WTC11 (cell line): Measurements from ENCODE around the gene CCDC127. TPM values are rescaled to one million over a fixed set of nuclear protein-coding genes. Genes with fewer than 3 reads are reported as not detected.

ENCODE experiments used
- ATAC-seq: fragments of 200-7000 bp; cut with Tn5 transposase; 2 replicates; pipeline ENCODE4 v1.10.0; 2021; ENCODE audit warnings: mild to moderate bottlenecking, moderate library complexity
- CTCF ChIA-PET: fragments of 300-600 bp; sonication (Branson Sonifier 250); formaldehyde crosslinking; loops from one replicate; lab custom pipeline; 2021; ENCODE audit warnings: antibody characterized with exemption; lab: Charles Lee
- POLR2A ChIA-PET: fragments of 350-600 bp; sonication (Branson Sonifier 250); formaldehyde crosslinking; loops from one replicate; lab custom pipeline; 2021; ENCODE audit warnings: antibody characterized with exemption; lab: Charles Lee
- DNase-seq: peaks from one replicate; pipeline ENCODE4 v3.0.0; 2021; ENCODE audit warnings: low spot score
- H3K27ac Mint-ChIP-seq: 2 replicates; pipeline ENCODE4 v1.8.0; 2021; ENCODE audit warnings: mixed read lengths
- H3K27me3 Mint-ChIP-seq: 2 replicates; pipeline ENCODE4 v1.8.0; 2021; ENCODE audit warnings: low read depth, mild to moderate bottlenecking, moderate library complexity, mixed read lengths
- H3K36me3 Mint-ChIP-seq: 2 replicates; pipeline ENCODE4 v1.8.0; 2021; ENCODE audit warnings: mixed read lengths
- H3K4me1 Mint-ChIP-seq: 2 replicates; pipeline ENCODE4 v1.8.0; 2022; ENCODE audit warnings: mixed read lengths
- H3K4me3 Mint-ChIP-seq: 2 replicates; pipeline ENCODE4 v1.8.0; 2021; ENCODE audit warnings: mild to moderate bottlenecking, moderate library complexity, mixed read lengths
- H3K9me3 Mint-ChIP-seq: 2 replicates; pipeline ENCODE4 v1.8.0; 2021; ENCODE audit warnings: mixed read lengths
- ELF4 ChIP-seq: sonication (generic); formaldehyde crosslinking; IDR thresholded peaks from 2 replicates; pipeline ENCODE4 v1.8.1; 2022; ENCODE audit warnings: low read depth, mild to moderate bottlenecking, moderate library complexity, missing genetic modification reagents
- HMGA2 ChIP-seq: fragments of 250-450 bp; sonication (Bioruptor Pico); IDR thresholded peaks from 2 replicates; pipeline ENCODE4 v1.4.0; 2021; ENCODE audit warnings: mild to moderate bottlenecking, moderate library complexity
- KAT7 ChIP-seq: sonication (generic); formaldehyde crosslinking; IDR thresholded peaks from 2 replicates; pipeline ENCODE4 v1.8.1; 2023; ENCODE audit warnings: missing genetic modification reagents, mild to moderate bottlenecking, borderline replicate concordance
- OVOL2 ChIP-seq: fragments of 250-450 bp; sonication (Bioruptor Pico); IDR thresholded peaks from 2 replicates; pipeline ENCODE4 v1.9.0; 2021; ENCODE audit warnings: mild to moderate bottlenecking, borderline replicate concordance
- RELA ChIP-seq: sonication (generic); formaldehyde crosslinking; IDR thresholded peaks from 2 replicates; pipeline ENCODE4 v1.8.1; 2022; ENCODE audit warnings: missing genetic modification reagents, mild to moderate bottlenecking, borderline replicate concordance
- SP1 ChIP-seq: sonication (generic); formaldehyde crosslinking; conservative IDR thresholded peaks from 2 replicates; pipeline ENCODE4 v1.8.1; 2022; ENCODE audit warnings: missing genetic modification reagents
- ZNF121 ChIP-seq: sonication (generic); formaldehyde crosslinking; IDR thresholded peaks from 2 replicates; pipeline ENCODE4 v1.8.0; 2023; ENCODE audit warnings: missing genetic modification reagents
- ZNF232 ChIP-seq: sonication (generic); formaldehyde crosslinking; IDR thresholded peaks from 2 replicates; pipeline ENCODE4 v1.8.0; 2022; ENCODE audit warnings: mild to moderate bottlenecking, missing genetic modification reagents
- ZNF317 ChIP-seq: sonication (generic); formaldehyde crosslinking; IDR thresholded peaks from 2 replicates; pipeline ENCODE4 v1.8.1; 2023; ENCODE audit warnings: low read depth, mild to moderate bottlenecking, moderate library complexity, missing genetic modification reagents, borderline replicate concordance
- ZNF423 ChIP-seq: fragments of 250-450 bp; sonication (Bioruptor Pico); IDR thresholded peaks from 2 replicates; pipeline ENCODE4 v2.1.2; 2022; ENCODE audit warnings: mild to moderate bottlenecking, moderate library complexity
- ZNF671 ChIP-seq: fragments of 250-450 bp; sonication (Bioruptor Pico); IDR thresholded peaks from 2 replicates; pipeline ENCODE4 v1.8.0; 2021; ENCODE audit warnings: mild to moderate bottlenecking
- total RNA-seq: library from RNA; stranded (reverse); gene quantifications from 3 replicates; pipeline ENCODE4 v1.2.3, GENCODE V29; 2021
- TF ChIP-seq, protein P1 (sequence below): sonication (generic); formaldehyde crosslinking; IDR thresholded peaks from 2 replicates; pipeline ENCODE4 v1.8.0; 2022; ENCODE audit warnings: mild to moderate bottlenecking, missing genetic modification reagents
- TF ChIP-seq, protein P2 (sequence below): fragments of 250-450 bp; sonication (Bioruptor Pico); IDR thresholded peaks from 2 replicates; pipeline ENCODE4 v1.9.0; 2021; ENCODE audit warnings: moderate library complexity, mild to moderate bottlenecking, inconsistent platforms, borderline replicate concordance
- TF ChIP-seq, protein P3 (sequence below): sonication (generic); formaldehyde crosslinking; IDR thresholded peaks from 2 replicates; pipeline ENCODE4 v1.8.1; 2023; ENCODE audit warnings: mild to moderate bottlenecking, missing genetic modification reagents

CCDC127 gene
- total RNA-seq, 1 experiment from 2014 or later = 5.3 TPM

DNA sequence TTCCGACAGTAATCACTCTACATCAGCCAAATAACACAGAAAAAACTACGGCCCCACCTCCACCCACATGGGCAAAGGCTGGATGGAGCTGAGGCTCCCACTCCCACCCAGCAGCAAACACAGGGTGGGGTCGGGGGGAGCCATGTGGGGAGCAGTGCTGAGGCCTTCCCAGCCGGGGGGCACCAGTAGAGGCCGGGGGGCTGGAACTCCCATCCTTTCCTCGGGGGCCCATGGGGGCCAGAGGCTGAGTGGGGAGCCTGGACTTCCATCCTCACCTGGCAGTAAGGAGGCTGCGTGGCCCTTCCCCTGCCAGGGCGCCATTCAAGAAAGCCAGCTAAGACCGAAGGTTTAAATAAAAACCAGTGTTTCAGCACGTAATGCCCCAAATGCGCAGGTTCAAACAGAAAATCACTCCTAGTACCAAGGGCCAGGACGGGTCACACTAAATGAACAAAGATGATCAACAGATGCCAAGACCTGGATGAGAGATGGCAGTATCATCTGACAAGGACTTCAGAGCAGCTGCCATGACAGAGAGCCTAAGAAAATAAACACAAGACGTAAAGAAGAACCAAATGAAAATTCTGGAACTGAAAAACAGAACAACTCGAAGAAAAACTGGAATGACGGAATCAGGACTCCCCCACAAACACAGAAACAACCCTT lies 9.4 kb downstream of the CCDC127 start:
- H3K36me3 Mint-ChIP-seq = peaks cover 21% of the 10 kb centered on the region
- H3K4me3 Mint-ChIP-seq = no peak overlapping the region
- H3K27ac Mint-ChIP-seq = peak overlapping the region; percentile 54; the same call in 1 of the 2 replicates
- DNase-seq (no peak), ATAC-seq (no peak)
- POLR2A ChIA-PET = no interaction called here
- peaks cover 8% of the 10 kb centered on the region for H3K4me1 Mint-ChIP-seq
- TF ChIP-seq ZNF423 (CRISPR knock-in tag) = no peak
- H3K27me3 Mint-ChIP-seq = no peaks in the 10 kb centered on the region
- no peaks in the 10 kb centered on the region for H3K9me3 Mint-ChIP-seq
- CTCF ChIA-PET = interaction anchor here (1.3 to 2.4 kb wide), 2 partner anchors 12 to 20 kb away, joined by 3 to 14 read pairs; no protein-coding TSS in a partner anchor

GRCh38 chr5:207599-207998 lies 10.4 kb downstream of the CCDC127 start:
- CTCF ChIA-PET = interaction anchor here (0.7 to 2.4 kb wide), 4 partner anchors 10 to 142 kb away, joined by 3 to 14 read pairs (median 4); partner anchors contain the start of genes CCDC127 and SDHA
- DNase-seq = no peak
- Mint-ChIP-seq H3K27ac (peak overlapping the region; percentile 81; the same call in 1 of the 2 replicates), H3K36me3 (peaks cover 23% of the 10 kb centered on the region), H3K9me3 (no peaks in the 10 kb centered on the region)
- POLR2A ChIA-PET = no interaction called here
- TF ChIP-seq ZNF317 (CRISPR knock-in tag) = no peak
- TF ChIP-seq SP1 (CRISPR knock-in tag) = no peak
- TF ChIP-seq ZNF423 (CRISPR knock-in tag) = no peak
- TF ChIP-seq, protein P1, sequence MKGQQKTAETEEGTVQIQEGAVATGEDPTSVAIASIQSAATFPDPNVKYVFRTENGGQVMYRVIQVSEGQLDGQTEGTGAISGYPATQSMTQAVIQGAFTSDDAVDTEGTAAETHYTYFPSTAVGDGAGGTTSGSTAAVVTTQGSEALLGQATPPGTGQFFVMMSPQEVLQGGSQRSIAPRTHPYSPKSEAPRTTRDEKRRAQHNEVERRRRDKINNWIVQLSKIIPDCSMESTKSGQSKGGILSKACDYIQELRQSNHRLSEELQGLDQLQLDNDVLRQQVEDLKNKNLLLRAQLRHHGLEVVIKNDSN (CRISPR knock-in tag) = no peak
- TF ChIP-seq, all 79 proteins: peak for 0
- H3K27me3 Mint-ChIP-seq = no peaks in the 10 kb centered on the region
- no peak for ATAC-seq
- peaks cover 8% of the 10 kb centered on the region for H3K4me1 Mint-ChIP-seq
- no peak overlapping the region for H3K4me3 Mint-ChIP-seq

DNA sequence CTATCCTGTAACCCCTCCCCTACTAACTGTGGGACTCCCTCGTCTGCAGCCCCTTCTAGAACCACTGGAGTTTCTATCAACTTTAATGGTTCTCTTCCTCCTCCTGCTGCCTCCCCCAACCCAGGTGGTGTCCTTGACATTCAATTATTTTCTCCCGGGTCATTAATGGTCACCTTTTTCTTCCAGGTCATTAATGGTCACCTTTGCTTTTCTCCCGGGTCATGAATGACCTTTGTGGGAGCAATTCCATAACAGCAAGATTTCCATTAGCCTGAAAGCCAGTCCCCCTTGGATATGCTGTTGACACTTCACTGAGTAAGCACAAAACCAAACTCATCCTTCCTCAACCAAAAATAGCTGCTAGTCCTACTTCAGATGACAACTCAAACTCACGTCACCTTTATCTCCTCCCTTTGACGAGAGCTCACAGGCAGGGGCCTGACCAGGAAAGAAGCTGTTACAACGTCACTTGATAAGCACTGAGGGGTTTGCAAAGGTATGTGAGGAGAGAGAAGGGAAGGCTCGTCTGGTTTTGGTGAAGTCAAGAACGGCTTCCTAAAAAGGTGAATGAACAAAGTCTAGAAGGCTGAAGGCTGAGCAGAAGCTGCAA lies 10.9 kb downstream of the CCDC127 start:
- CTCF ChIA-PET = interaction anchor here (0.7 to 2.4 kb wide), 4 partner anchors 11 to 143 kb away, joined by 3 to 14 read pairs (median 4); partner anchors contain the start of genes CCDC127 and SDHA
- TF ChIP-seq KAT7 = no peak
- no peak for TF ChIP-seq ELF4 (CRISPR knock-in tag)
- TF ChIP-seq ZNF232 (CRISPR knock-in tag) = no peak
- TF ChIP-seq ZNF671 (CRISPR knock-in tag) = no peak
- TF ChIP-seq, protein P2, sequence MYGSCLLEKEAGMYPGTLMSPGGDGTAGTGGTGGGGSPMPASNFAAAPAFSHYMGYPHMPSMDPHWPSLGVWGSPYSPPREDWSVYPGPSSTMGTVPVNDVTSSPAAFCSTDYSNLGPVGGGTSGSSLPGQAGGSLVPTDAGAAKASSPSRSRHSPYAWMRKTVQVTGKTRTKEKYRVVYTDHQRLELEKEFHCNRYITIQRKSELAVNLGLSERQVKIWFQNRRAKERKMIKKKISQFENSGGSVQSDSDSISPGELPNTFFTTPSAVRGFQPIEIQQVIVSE (CRISPR knock-in tag) = no peak
- no peak for TF ChIP-seq HMGA2 (CRISPR knock-in tag)
- TF ChIP-seq, all 79 proteins: peak for 0
- H3K4me1 Mint-ChIP-seq = peaks cover 9% of the 10 kb centered on the region

GRCh38 chr5:206406-206805 lies 11.5 kb downstream of the CCDC127 start:
- ChIA-PET POLR2A (no interaction called here), CTCF (no interaction called here)
- Mint-ChIP-seq H3K36me3 (peaks cover 23% of the 10 kb centered on the region), H3K4me3 (no peak overlapping the region), H3K27me3 (no peaks in the 10 kb centered on the region), H3K4me1 (peaks cover 16% of the 10 kb centered on the region), H3K27ac (no peak overlapping the region), H3K9me3 (no peaks in the 10 kb centered on the region)
- peak; percentile 34; the same call in 1 of the 2 replicates for ATAC-seq
- TF ChIP-seq ZNF423 (CRISPR knock-in tag) (no peak), OVOL2 (CRISPR knock-in tag) (no peak), ZNF121 (CRISPR knock-in tag) (no peak), RELA (CRISPR knock-in tag) (no peak), ELF4 (CRISPR knock-in tag) (no peak)
- TF ChIP-seq, protein P3, sequence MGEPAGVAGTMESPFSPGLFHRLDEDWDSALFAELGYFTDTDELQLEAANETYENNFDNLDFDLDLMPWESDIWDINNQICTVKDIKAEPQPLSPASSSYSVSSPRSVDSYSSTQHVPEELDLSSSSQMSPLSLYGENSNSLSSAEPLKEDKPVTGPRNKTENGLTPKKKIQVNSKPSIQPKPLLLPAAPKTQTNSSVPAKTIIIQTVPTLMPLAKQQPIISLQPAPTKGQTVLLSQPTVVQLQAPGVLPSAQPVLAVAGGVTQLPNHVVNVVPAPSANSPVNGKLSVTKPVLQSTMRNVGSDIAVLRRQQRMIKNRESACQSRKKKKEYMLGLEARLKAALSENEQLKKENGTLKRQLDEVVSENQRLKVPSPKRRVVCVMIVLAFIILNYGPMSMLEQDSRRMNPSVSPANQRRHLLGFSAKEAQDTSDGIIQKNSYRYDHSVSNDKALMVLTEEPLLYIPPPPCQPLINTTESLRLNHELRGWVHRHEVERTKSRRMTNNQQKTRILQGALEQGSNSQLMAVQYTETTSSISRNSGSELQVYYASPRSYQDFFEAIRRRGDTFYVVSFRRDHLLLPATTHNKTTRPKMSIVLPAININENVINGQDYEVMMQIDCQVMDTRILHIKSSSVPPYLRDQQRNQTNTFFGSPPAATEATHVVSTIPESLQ (CRISPR knock-in tag) = no peak
- DNase-seq = no peak

More for the DNA sequence above, 10.9 kb downstream of the CCDC127 start:
- H3K27ac Mint-ChIP-seq = peak overlapping the region; percentile 33
- no peak for DNase-seq
- H3K4me3 Mint-ChIP-seq = no peak overlapping the region
- no peaks in the 10 kb centered on the region for H3K9me3 Mint-ChIP-seq
- no peaks in the 10 kb centered on the region for H3K27me3 Mint-ChIP-seq
- POLR2A ChIA-PET = no interaction called here
- ATAC-seq = no peak
- peaks cover 23% of the 10 kb centered on the region for H3K36me3 Mint-ChIP-seq
